RCC 7860 (cell line): Measurements from ENCODE around the gene POP5.
A peak's percentile ranks its signal among the peaks of the same experiment; 100 is the strongest.
"Not testable (repeated sequence)": the region's sequence is repeated elsewhere in the genome, so short reads cannot be mapped to it uniquely, and the experiment has no call there.

Source experiments
- DNase-seq: peaks from one replicate; pipeline ENCODE4 v3.0.0-alpha.2; 2015; ENCODE audit warnings: low spot score
- FAIRE-seq: peaks from 2 replicates; lab custom pipeline; 2012; peaks lifted over from hg19 to GRCh38; lab: Jason Lieb, UNC

The POP5 gene

GRCh38 chr12:120538281-120539156 lies 42.7 kb downstream of the POP5 start:
- DNase-seq (peak; percentile 79), FAIRE-seq (peak; percentile 81)

GRCh38 chr12:120537856-120538220 lies 43.4 kb downstream of the POP5 start:
- FAIRE-seq, result no peak
- DNase-seq, result no peak

GRCh38 chr12:120536064-120536791 lies 45.0 kb downstream of the POP5 start:
- no peak for DNase-seq
- FAIRE-seq, result no peak

GRCh38 chr12:120534703-120535655 lies 46.2 kb downstream of the POP5 start:
- peak; percentile 54 for DNase-seq
- FAIRE-seq, result peak; percentile 57

- DNase-seq (peak; percentile 72), FAIRE-seq (no peak)
These were observed 46.9 kb downstream of the POP5 start, which contains the start of gene RNF10 for GRCh38 chr12:120534203-120534702. RNF10 (plus strand) TSS chr12:120534356; CDS start chr12:120534812, 456 bp downstream.

- no peak for DNase-seq
- no peak for FAIRE-seq
These were observed 48.4 kb downstream of the POP5 start for GRCh38 chr12:120532701-120533238.

- DNase-seq, FAIRE-seq: not testable (repeated sequence)
These were observed 50.8 kb downstream of the POP5 start for GRCh38 chr12:120530418-120530761.

- no peak for FAIRE-seq
- peak; percentile 31 for DNase-seq
These were observed 51.4 kb downstream of the POP5 start for GRCh38 chr12:120529641-120530417.

- peak; percentile 59 for DNase-seq
- FAIRE-seq, result no peak
These were observed 52.2 kb downstream of the POP5 start, which contains the start of gene COQ5 for GRCh38 chr12:120528861-120529525. COQ5 (minus strand) TSS chr12:120529158; CDS start chr12:120529141, 17 bp downstream.
